Measurements from ENCODE around the gene PRRT4. TPM values are rescaled to one million over a fixed set of nuclear protein-coding genes. Genes with fewer than 3 reads are reported as not detected.

The PRRT4 gene
- total RNA-seq, 1 donor from 2014 or later, result not detected

DNA sequence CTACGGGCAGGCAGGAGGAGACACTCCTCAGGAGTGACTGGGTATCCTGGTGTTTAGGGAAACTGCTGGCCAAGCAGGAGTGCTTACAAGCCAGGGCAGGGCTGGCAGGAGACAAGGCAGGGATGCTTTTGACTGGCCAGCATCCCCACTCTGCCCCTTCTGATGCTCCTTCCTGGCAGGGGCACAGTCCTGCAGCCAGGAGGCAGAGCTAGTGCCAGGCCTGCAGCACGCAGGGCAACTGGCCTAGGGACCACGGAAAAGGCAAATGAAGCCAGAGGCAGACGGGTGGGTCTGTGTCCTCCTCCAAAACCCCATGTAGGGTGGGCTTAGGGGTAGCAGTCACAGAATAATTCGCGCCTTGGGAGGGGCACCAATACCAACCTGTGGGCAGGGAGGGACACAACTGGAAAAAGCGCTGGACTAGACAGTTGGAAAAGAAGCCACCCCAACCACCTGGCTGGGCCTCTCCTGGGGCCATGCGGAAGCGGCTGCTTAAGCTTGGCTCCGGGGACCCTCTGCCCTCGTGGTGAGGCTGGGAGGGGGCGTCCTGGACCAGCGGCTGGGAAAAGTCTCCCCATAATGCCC, 43.5 kb upstream of the PRRT4 start:
- H3K36me3 Mint-ChIP-seq (ENCODE audit: unreplicated experiment), result no peaks in the 10 kb centered on the region
- H3K4me3 Mint-ChIP-seq (ENCODE audit: unreplicated experiment), result peak overlapping the region; percentile 89
- peaks cover 32% of the 10 kb centered on the region for H3K4me1 Mint-ChIP-seq (ENCODE audit: low read depth, unreplicated experiment)
- TF ChIP-seq, protein P1, sequence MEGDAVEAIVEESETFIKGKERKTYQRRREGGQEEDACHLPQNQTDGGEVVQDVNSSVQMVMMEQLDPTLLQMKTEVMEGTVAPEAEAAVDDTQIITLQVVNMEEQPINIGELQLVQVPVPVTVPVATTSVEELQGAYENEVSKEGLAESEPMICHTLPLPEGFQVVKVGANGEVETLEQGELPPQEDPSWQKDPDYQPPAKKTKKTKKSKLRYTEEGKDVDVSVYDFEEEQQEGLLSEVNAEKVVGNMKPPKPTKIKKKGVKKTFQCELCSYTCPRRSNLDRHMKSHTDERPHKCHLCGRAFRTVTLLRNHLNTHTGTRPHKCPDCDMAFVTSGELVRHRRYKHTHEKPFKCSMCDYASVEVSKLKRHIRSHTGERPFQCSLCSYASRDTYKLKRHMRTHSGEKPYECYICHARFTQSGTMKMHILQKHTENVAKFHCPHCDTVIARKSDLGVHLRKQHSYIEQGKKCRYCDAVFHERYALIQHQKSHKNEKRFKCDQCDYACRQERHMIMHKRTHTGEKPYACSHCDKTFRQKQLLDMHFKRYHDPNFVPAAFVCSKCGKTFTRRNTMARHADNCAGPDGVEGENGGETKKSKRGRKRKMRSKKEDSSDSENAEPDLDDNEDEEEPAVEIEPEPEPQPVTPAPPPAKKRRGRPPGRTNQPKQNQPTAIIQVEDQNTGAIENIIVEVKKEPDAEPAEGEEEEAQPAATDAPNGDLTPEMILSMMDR (IDR thresholded peaks at IDR 0.05; ENCODE audit: partially characterized antibody, unreplicated experiment), result no peak
- no peak overlapping the region for H3K27ac Mint-ChIP-seq (ENCODE audit: unreplicated experiment)
- H3K9me3 Mint-ChIP-seq (ENCODE audit: unreplicated experiment), result peaks cover 9% of the 10 kb centered on the region
- no peak for DNase-seq
- H3K27me3 Mint-ChIP-seq (ENCODE audit: unreplicated experiment), result peaks cover 20% of the 10 kb centered on the region

DNA sequence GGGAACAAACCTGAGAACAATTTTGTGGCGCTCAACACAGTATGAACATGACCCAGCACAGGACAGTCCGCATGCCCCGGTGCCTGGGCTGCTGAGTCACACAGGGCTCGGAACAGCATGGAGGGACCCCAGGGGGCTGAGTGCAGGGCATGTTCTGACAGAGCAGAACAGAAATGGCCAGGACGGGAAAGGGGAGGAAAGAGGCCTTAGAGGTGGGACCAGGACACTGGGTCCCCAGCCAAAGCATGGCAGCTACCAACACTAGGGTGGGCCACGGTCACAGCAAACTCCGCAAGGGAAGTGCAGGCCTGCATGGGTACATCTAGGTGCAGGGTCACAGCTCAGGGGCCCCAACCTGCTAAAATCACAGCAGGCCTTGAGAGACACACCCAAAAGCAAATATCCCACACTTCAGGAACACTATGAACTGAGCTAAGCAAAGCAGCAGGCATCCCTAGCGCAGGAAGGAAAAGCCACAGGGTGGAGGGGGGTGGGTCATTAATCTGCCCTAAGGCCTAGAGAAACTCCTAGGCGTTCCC, 42.7 kb upstream of the PRRT4 start:
- TF ChIP-seq, protein P1 (IDR thresholded peaks at IDR 0.05; ENCODE audit: partially characterized antibody, unreplicated experiment), result no peak
- H3K4me3 Mint-ChIP-seq (ENCODE audit: unreplicated experiment), result peak overlapping the region; percentile 89
- H3K9me3 Mint-ChIP-seq (ENCODE audit: unreplicated experiment), result peaks cover 7% of the 10 kb centered on the region
- H3K36me3 Mint-ChIP-seq (ENCODE audit: unreplicated experiment), result no peaks in the 10 kb centered on the region
- H3K27ac Mint-ChIP-seq (ENCODE audit: unreplicated experiment), result no peak overlapping the region
- no peak for DNase-seq
- peaks cover 32% of the 10 kb centered on the region for H3K4me1 Mint-ChIP-seq (ENCODE audit: low read depth, unreplicated experiment)
- H3K27me3 Mint-ChIP-seq (ENCODE audit: unreplicated experiment), result peaks cover 20% of the 10 kb centered on the region

DNA sequence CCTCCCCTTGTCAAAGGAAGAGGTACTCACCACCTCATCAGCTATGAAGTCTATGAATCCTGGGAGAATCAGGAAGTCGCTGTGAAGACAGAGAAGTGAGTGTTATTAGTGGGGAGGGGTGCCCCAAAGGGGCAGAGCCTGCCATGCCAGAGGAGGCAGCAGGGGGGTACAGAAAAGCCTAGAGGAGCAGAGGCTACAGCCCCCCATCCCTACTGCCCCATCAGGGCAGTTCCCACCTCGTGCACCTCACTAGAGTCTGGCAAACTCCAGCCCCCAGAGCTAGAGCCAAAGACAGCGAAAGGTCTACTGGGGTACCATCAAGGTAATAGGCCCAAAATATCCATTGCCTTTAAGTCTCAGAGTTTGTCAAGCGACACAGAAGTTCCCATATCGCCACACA, 42.2 kb upstream of the PRRT4 start:
- TF ChIP-seq, protein P1 (IDR thresholded peaks at IDR 0.05; ENCODE audit: partially characterized antibody, unreplicated experiment), result no peak
- H3K36me3 Mint-ChIP-seq (ENCODE audit: unreplicated experiment), result no peaks in the 10 kb centered on the region
- no peak for DNase-seq
- H3K4me3 Mint-ChIP-seq (ENCODE audit: unreplicated experiment), result peak overlapping the region; percentile 70
- H3K27ac Mint-ChIP-seq (ENCODE audit: unreplicated experiment), result no peak overlapping the region
- peaks cover 14% of the 10 kb centered on the region for H3K27me3 Mint-ChIP-seq (ENCODE audit: unreplicated experiment)
- H3K9me3 Mint-ChIP-seq (ENCODE audit: unreplicated experiment), result peaks cover 5% of the 10 kb centered on the region
- peaks cover 26% of the 10 kb centered on the region for H3K4me1 Mint-ChIP-seq (ENCODE audit: low read depth, unreplicated experiment)

DNA sequence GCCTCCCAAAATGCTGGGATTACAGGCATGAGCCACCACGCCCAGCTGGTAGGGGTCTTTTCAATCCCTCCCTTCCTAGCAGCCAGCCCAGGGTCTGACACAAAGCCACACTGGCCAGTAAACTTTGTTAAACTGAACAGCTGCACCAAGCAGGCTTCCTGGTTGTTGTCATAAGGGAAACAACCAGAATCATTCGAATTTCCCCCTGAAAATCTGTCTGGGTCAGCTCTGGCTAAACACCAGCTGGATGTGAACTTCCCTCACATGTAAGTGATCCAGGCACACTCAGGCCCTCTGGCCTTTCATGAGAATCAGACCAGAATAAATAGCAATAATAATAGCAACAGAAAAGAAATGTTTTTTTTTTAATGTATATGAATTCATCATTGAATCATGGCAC, 40.9 kb upstream of the PRRT4 start:
- TF ChIP-seq, protein P1 (IDR thresholded peaks at IDR 0.05; ENCODE audit: partially characterized antibody, unreplicated experiment), result no peak
- Mint-ChIP-seq H3K36me3 (ENCODE audit: unreplicated experiment) (peaks cover 7% of the 10 kb centered on the region), H3K4me3 (ENCODE audit: unreplicated experiment) (no peak overlapping the region), H3K9me3 (ENCODE audit: unreplicated experiment) (peaks cover 5% of the 10 kb centered on the region), H3K27me3 (ENCODE audit: unreplicated experiment) (peaks cover 15% of the 10 kb centered on the region), H3K4me1 (ENCODE audit: low read depth, unreplicated experiment) (peaks cover 23% of the 10 kb centered on the region), H3K27ac (ENCODE audit: unreplicated experiment) (no peak overlapping the region)
- no peak for DNase-seq

DNA sequence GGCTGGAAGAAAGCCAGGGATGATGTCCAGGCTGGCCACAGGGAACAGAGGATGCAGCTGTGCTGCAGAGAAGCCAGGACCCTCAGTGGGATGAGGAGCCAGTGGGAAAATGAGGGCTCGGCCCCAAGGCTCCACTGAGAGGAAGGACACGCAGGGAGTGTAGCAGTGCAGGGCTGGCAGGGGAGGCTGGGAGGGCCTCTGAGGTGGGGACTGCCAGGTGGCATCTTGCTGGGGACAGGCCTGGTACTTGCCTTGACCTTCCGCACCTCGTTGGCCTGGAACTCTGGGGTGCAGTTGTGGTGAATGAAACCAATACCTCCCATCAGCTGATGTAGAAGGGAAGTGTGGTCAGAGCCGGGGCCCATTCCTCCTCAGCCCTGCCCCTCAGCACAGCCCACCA, 39.1 kb upstream of the PRRT4 start:
- Mint-ChIP-seq H3K9me3 (ENCODE audit: unreplicated experiment) (peaks cover 3% of the 10 kb centered on the region), H3K27ac (ENCODE audit: unreplicated experiment) (no peak overlapping the region), H3K4me1 (ENCODE audit: low read depth, unreplicated experiment) (peaks cover 19% of the 10 kb centered on the region), H3K36me3 (ENCODE audit: unreplicated experiment) (peaks cover 12% of the 10 kb centered on the region), H3K4me3 (ENCODE audit: unreplicated experiment) (no peak overlapping the region), H3K27me3 (ENCODE audit: unreplicated experiment) (peaks cover 9% of the 10 kb centered on the region)
- TF ChIP-seq, protein P1 (IDR thresholded peaks at IDR 0.05; ENCODE audit: partially characterized antibody, unreplicated experiment), result no peak
- no peak for DNase-seq
